ENCODE measurements around the gene C11orf24.

C11orf24 gene

DNA sequence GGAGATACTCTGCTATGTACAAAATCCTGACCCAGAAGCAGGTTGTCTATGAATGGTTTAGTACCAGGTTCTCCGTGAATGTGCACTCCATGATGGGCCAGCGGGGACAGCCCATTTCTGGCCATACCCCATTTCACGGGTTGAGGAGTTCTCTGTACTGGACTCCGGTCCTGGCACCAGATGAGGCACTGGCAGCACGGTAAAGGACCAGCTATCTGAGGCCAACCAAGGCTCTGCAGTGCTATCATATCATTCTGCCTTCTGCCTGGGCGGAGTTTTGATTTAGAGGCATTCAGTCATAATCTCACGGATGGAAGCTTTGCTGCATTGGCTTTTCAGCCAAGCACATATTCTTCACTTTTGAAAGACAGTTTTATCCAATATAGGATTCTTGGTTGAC, 40.2 kb downstream of the C11orf24 start:
- no peak overlapping the region for H3K4me3 ChIP-seq (ENCODE audit: low read depth, low read length)
- TF ChIP-seq, protein P1, sequence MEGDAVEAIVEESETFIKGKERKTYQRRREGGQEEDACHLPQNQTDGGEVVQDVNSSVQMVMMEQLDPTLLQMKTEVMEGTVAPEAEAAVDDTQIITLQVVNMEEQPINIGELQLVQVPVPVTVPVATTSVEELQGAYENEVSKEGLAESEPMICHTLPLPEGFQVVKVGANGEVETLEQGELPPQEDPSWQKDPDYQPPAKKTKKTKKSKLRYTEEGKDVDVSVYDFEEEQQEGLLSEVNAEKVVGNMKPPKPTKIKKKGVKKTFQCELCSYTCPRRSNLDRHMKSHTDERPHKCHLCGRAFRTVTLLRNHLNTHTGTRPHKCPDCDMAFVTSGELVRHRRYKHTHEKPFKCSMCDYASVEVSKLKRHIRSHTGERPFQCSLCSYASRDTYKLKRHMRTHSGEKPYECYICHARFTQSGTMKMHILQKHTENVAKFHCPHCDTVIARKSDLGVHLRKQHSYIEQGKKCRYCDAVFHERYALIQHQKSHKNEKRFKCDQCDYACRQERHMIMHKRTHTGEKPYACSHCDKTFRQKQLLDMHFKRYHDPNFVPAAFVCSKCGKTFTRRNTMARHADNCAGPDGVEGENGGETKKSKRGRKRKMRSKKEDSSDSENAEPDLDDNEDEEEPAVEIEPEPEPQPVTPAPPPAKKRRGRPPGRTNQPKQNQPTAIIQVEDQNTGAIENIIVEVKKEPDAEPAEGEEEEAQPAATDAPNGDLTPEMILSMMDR (IDR thresholded peaks at IDR 0.05; ENCODE audit: borderline replicate concordance, insufficient read depth, low read depth, low read length), result no peak

DNA sequence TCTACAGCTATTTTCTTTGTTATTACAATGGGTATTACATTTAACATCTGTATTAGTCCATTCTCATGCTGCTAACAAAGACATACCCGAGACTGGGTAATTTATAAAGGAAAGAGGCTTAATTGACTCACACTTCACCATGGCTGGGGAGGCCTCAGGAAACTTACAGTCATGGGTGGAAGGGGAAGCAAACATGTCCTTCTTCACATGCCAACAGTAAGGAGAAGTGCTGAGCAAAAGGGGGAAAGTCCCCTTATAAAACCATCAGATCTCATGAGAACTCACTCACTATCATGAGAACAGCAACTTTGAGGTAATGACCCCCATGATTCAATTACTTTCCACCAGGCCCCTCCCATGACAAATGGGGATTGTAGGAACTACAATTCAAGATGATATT, 42.2 kb downstream of the C11orf24 start:
- TF ChIP-seq, protein P1 (IDR thresholded peaks at IDR 0.05; ENCODE audit: borderline replicate concordance, insufficient read depth, low read depth, low read length), result no peak

DNA sequence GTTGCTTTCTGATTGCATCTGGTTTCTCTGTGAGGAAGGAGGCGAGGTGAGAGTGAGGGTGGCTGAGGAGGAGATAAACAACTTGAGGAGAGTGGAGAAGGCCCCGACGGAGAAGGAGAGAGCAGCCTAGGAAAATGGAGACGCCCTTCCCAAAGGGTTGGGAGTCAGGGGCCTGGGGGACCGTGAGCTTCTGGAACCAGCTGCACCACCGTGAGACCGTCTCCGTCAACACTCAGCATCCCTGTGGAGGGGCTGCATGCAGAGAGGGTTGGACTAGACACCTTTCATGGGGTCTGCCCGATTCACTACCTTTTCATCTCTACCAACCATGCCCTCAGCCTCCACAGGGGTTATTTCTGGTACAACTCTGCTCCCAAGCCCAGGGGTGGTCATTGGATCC, 45.4 kb downstream of the C11orf24 start:
- TF ChIP-seq, protein P1 (IDR thresholded peaks at IDR 0.05; ENCODE audit: borderline replicate concordance, insufficient read depth, low read depth, low read length), result no peak

More for the DNA sequence above, 42.2 kb downstream of the C11orf24 start:
- no peak overlapping the region for H3K4me3 ChIP-seq (ENCODE audit: low read depth, low read length)

DNA sequence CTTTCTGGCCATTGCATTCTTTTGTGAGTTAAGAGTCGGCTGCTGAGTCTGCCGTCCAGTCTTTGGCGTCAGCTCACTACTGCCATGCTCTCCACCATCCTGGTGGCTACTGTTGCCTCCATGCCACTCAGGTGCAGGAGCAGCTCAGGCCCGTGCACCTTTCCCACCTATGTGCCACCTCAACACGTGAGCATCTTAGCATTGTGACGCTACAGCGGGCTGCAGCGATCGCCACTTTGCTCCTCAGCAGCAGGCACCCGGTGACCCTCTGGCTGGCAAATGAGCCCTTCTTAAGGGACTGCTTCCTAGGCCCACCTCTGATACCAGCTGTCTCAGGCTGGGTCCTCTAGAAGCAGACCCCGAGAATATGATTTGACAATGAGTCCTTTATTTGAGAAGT, 47.2 kb downstream of the C11orf24 start:
- TF ChIP-seq, protein P1 (IDR thresholded peaks at IDR 0.05; ENCODE audit: borderline replicate concordance, insufficient read depth, low read depth, low read length), result no peak
- H3K4me3 ChIP-seq (ENCODE audit: low read depth, low read length), result no peak overlapping the region

More for the DNA sequence above, 45.4 kb downstream of the C11orf24 start:
- H3K4me3 ChIP-seq (ENCODE audit: low read depth, low read length), result no peak overlapping the region

DNA sequence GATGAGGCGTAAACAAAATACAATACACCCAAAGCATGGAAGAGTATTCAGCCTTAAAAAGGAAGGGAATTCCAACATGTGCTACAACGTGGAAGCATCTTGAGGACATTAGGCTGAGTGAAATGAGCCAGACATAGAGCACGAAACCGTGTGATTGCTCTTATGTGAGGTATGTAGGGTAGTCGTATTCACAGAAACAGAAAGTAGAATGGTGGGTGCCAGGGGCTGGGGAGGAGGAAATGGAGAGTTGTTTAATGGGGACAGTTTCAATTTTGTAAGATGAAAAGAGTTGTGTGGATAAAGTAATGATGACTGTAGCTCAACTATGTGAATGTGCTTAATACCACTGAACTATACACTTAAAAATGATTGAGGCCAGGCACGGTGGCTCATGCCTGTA, 48.5 kb downstream of the C11orf24 start:
- no peak overlapping the region for H3K4me3 ChIP-seq (ENCODE audit: low read depth, low read length)
- TF ChIP-seq, protein P1 (IDR thresholded peaks at IDR 0.05; ENCODE audit: borderline replicate concordance, insufficient read depth, low read depth, low read length), result no peak

DNA sequence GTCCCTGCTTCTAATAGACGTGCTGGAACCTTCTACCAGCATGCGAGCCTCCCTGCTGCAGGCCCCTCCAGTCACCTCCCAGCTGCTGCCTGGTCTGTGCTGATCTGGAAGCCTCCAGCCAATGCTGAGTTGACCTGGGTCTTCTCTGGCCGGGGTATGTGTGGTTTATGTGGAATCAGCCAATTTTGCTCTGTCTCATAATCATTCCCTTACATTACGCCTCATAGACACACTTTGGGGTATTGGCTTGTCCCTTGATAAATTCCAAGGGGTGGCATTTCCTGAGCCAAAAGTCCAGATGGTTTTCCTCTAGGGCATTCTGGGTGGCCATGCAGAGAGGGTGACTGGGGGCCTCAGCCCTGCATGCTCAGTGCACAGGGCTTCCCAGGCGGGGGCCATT, 50.4 kb downstream of the C11orf24 start:
- TF ChIP-seq, protein P1 (IDR thresholded peaks at IDR 0.05; ENCODE audit: borderline replicate concordance, insufficient read depth, low read depth, low read length), result no peak
- no peak overlapping the region for H3K4me3 ChIP-seq (ENCODE audit: low read depth, low read length)

DNA sequence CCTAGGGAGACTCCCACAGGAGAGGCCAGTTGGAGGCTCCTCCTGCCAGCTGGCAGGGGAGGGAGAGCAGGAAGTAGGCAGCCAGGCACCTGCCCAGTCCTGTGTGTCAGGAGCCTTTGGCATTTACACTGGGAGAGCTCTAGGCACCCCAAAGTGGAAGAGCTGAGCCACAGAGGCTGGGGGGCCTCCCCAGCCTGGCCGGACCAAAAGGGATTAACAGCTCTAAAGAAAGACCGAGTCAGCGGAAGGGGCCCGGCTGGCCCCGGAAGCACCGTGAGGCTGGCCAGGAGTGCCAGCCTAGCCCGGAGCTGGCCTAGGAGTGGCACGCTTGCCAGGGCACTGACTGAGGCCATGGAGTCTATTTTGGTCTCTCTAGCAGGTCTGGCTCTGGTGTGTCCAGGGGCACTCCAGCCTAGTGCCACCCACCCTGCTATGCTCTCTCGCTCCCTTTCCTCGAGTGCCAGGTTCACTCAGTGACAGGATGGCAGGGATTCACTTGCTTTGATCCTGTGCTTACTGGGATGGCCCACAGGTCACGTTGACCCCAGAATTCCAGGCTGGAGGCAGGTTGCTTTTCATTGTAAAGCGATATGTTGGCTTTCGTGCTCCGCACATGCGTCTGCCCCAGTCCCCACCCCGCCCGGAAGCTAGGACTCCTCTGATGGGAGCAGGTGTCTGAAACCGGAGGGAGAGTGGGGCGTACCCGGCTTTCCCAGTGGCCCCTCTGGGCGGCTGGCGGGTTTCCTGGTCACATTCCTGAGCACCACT, 55.4 kb downstream of the C11orf24 start:
- TF ChIP-seq, protein P1 (IDR thresholded peaks at IDR 0.05; ENCODE audit: borderline replicate concordance, insufficient read depth, low read depth, low read length), result no peak

More for the DNA sequence above, 55.4 kb downstream of the C11orf24 start:
- H3K4me3 ChIP-seq (ENCODE audit: low read depth, low read length), result no peak overlapping the region
